Measurements from ENCODE around the gene CAMK2B.

The CAMK2B gene

DNA sequence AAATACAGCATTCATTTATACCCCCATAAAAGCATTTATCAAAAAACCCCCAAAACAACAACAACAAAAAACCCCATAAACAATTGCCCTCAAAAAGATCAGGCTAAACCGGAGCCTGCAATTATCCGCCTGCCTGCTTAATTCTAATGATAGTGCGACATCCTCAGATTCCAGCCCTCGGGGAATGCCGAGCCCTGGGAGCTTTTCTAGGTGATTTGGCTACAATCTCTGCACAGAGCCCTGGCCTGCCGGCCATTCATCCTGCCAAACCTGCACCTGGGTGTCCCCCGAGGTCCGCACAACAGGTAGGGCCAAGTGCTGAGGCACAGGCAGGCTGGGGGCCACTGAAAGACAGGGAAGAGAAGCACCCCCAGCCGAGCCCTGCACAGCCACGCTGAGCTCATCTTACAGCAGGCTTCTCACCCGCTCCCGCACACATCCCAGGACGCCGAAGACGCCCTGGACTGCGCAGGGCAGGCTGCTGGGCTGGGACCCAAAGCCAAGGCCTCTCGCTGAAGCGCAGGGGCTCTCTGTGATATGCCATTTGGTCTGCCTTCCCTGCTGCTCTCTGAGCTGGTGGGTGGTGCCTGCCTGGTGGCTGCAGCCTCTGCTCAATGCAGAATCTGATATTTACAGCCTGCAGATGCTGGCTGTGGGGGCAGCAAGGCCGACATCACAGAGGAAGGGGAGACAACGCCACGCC, 57.5 kb downstream of the CAMK2B start:
- Histone ChIP-seq H2AFZ (ENCODE audit: low read length) (no peak overlapping the region), H3K79me2 (ENCODE audit: low read length) (no peaks in the 10 kb centered on the region), H3K27ac (ENCODE audit: low read length) (no peak overlapping the region), H3K9ac (ENCODE audit: low read length) (no peak overlapping the region), H3K27me3 (replicated peaks; ENCODE audit: insufficient read depth, low read length) (peaks cover 36% of the 10 kb centered on the region), H3K9me3 (replicated peaks; ENCODE audit: insufficient read depth, low read length) (no peaks in the 10 kb centered on the region), H3K4me2 (ENCODE audit: low read depth, low read length) (no peak overlapping the region), H3K9me2 (replicated peaks; ENCODE audit: insufficient read depth, low read length) (no peaks in the 10 kb centered on the region), H4K20me1 (ENCODE audit: insufficient read depth, low read length) (no peaks in the 10 kb centered on the region), H3F3A (ENCODE audit: insufficient read depth, low read length) (no peaks in the 10 kb centered on the region), H3K4me1 (ENCODE audit: low read length) (0 out of 2 replicates have a peak, but pooled peaks cover 6% of the 10 kb centered on the region), H3K36me3 (replicated peaks; ENCODE audit: insufficient read depth, low read length) (no peaks in the 10 kb centered on the region), H3K4me3 (ENCODE audit: low read length) (no peak overlapping the region)
- no peak for DNase-seq
- no peak for TF ChIP-seq EZH2phosphoT487 (IDR thresholded peaks at IDR 0.05; ENCODE audit: low read length)
- TF ChIP-seq EZH2 (optimal IDR thresholded peaks at IDR 0.05; ENCODE audit: low read depth, low read length) = no peak
- TF ChIP-seq, protein P1, sequence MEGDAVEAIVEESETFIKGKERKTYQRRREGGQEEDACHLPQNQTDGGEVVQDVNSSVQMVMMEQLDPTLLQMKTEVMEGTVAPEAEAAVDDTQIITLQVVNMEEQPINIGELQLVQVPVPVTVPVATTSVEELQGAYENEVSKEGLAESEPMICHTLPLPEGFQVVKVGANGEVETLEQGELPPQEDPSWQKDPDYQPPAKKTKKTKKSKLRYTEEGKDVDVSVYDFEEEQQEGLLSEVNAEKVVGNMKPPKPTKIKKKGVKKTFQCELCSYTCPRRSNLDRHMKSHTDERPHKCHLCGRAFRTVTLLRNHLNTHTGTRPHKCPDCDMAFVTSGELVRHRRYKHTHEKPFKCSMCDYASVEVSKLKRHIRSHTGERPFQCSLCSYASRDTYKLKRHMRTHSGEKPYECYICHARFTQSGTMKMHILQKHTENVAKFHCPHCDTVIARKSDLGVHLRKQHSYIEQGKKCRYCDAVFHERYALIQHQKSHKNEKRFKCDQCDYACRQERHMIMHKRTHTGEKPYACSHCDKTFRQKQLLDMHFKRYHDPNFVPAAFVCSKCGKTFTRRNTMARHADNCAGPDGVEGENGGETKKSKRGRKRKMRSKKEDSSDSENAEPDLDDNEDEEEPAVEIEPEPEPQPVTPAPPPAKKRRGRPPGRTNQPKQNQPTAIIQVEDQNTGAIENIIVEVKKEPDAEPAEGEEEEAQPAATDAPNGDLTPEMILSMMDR (IDR thresholded peaks at IDR 0.05; ENCODE audit: low read length) = no peak

DNA sequence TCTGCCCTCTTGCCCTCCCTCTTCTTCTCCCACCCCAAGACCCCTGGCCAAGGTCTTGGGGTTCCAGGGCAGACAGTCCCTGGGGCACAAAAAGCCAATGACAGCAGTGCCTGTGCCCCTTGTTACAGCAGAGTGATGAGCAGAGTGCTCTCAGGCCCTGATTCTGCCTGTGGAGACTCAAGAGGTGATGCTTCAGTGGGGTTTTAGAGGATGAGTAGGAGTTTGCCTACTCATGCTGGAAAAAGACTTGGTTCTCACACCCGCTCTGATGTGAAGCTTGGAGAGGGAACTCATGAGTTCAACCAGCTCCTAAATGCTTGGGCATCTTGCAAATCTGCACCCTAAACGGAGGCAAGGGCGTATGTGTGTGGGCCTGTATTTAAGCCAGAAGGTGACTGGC, 58.2 kb downstream of the CAMK2B start:
- no peak for DNase-seq
- Histone ChIP-seq H4K20me1 (ENCODE audit: insufficient read depth, low read length) (no peaks in the 10 kb centered on the region), H3K9ac (ENCODE audit: low read length) (no peak overlapping the region), H3K27me3 (replicated peaks; ENCODE audit: insufficient read depth, low read length) (peaks cover 36% of the 10 kb centered on the region), H3F3A (ENCODE audit: insufficient read depth, low read length) (no peaks in the 10 kb centered on the region), H3K27ac (ENCODE audit: low read length) (no peak overlapping the region), H3K36me3 (replicated peaks; ENCODE audit: insufficient read depth, low read length) (no peaks in the 10 kb centered on the region), H3K4me3 (ENCODE audit: low read length) (no peak overlapping the region), H3K79me2 (ENCODE audit: low read length) (no peaks in the 10 kb centered on the region), H3K9me3 (replicated peaks; ENCODE audit: insufficient read depth, low read length) (no peaks in the 10 kb centered on the region), H3K4me2 (ENCODE audit: low read depth, low read length) (no peak overlapping the region), H3K4me1 (ENCODE audit: low read length) (0 out of 2 replicates have a peak, but pooled peaks cover 6% of the 10 kb centered on the region), H3K9me2 (replicated peaks; ENCODE audit: insufficient read depth, low read length) (no peaks in the 10 kb centered on the region), H2AFZ (ENCODE audit: low read length) (no peak overlapping the region)
- TF ChIP-seq, protein P1 (IDR thresholded peaks at IDR 0.05; ENCODE audit: low read length) = no peak
- TF ChIP-seq EZH2phosphoT487 (IDR thresholded peaks at IDR 0.05; ENCODE audit: low read length) = no peak
- no peak for TF ChIP-seq EZH2 (optimal IDR thresholded peaks at IDR 0.05; ENCODE audit: low read depth, low read length)

DNA sequence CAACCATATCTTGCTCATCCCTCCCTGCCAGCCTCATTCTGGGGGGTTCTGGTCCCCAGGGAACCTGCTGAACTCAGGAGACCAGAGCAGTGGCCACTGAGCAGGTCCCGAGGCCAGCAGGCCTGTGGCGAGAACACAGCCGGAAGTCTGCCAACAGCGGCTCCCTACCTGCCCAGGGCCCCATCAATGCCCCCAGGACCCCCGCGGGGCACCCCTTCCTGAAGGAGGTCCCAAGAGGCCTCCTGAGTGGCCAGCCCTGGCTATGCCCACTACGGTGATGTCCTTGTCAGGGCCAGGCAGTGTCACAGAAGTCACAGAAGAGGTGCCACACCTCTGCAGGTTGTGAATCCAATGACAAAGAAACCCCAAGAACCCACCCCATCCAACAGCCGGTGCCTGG, 58.9 kb downstream of the CAMK2B start:
- peaks cover 36% of the 10 kb centered on the region for H3K27me3 ChIP-seq (replicated peaks; ENCODE audit: insufficient read depth, low read length)
- H3K4me3 ChIP-seq (ENCODE audit: low read length) = no peak overlapping the region
- H3K79me2 ChIP-seq (ENCODE audit: low read length) = no peaks in the 10 kb centered on the region
- H3K9me3 ChIP-seq (replicated peaks; ENCODE audit: insufficient read depth, low read length) = no peaks in the 10 kb centered on the region
- H3K9ac ChIP-seq (ENCODE audit: low read length) = no peak overlapping the region
- no peak overlapping the region for H3K4me2 ChIP-seq (ENCODE audit: low read depth, low read length)
- no peaks in the 10 kb centered on the region for H3K9me2 ChIP-seq (replicated peaks; ENCODE audit: insufficient read depth, low read length)
- DNase-seq = no peak
- H3K4me1 ChIP-seq (ENCODE audit: low read length) = 0 out of 2 replicates have a peak, but pooled peaks cover 6% of the 10 kb centered on the region
- no peak overlapping the region for H2AFZ ChIP-seq (ENCODE audit: low read length)
- no peaks in the 10 kb centered on the region for H3K36me3 ChIP-seq (replicated peaks; ENCODE audit: insufficient read depth, low read length)
- TF ChIP-seq EZH2 (optimal IDR thresholded peaks at IDR 0.05; ENCODE audit: low read depth, low read length) (no peak), EZH2phosphoT487 (IDR thresholded peaks at IDR 0.05; ENCODE audit: low read length) (no peak)
- TF ChIP-seq, protein P1 (IDR thresholded peaks at IDR 0.05; ENCODE audit: low read length) = no peak
- H4K20me1 ChIP-seq (ENCODE audit: insufficient read depth, low read length) = no peaks in the 10 kb centered on the region
- no peak overlapping the region for H3K27ac ChIP-seq (ENCODE audit: low read length)
- no peaks in the 10 kb centered on the region for H3F3A ChIP-seq (ENCODE audit: insufficient read depth, low read length)

All from MM.1S (cell line).